ENCODE measurements around the gene JAK3.
A peak's percentile ranks its signal among the peaks of the same experiment; 100 is the strongest.
"Not testable (repeated sequence)": the region's sequence is repeated elsewhere in the genome, so short reads cannot be mapped to it uniquely, and the experiment has no call there.

JAK3 gene

GRCh38 chr19:17847538-17848366, at the start of gene JAK3:
TSS of gene JAK3 (minus strand) at chr19:17847982. CDS start at chr19:17844417, 3,565 bp downstream.
- H3K36me3 Mint-ChIP-seq (ENCODE audit: low read depth): no peaks in the 10 kb centered on the region
- peak within 1 kb of the TSS; percentile 74 to 96 (median 90) for H3K27ac Mint-ChIP-seq
- peak within 1 kb of the TSS; percentile 70 to 75 (median 74) for H3K4me3 Mint-ChIP-seq
- no peak for TF ChIP-seq CTCF (IDR thresholded peaks at IDR 0.05; ENCODE audit: unreplicated experiment in 3 of 3)
- peaks cover 17% of the 10 kb centered on the region for H3K27me3 Mint-ChIP-seq (ENCODE audit: low read depth)
- peaks cover 4% of the 10 kb centered on the region for H3K4me1 Mint-ChIP-seq
- H3K9me3 Mint-ChIP-seq: peaks cover 2% of the 10 kb centered on the region

GRCh38 chr19:17893766-17894165, 46.0 kb upstream of the JAK3 start:
- Mint-ChIP-seq H3K4me1 (no peaks in the 10 kb centered on the region), H3K9me3 (no peaks in the 10 kb centered on the region), H3K27me3 (ENCODE audit: low read depth) (peaks cover 39% of the 10 kb centered on the region), H3K4me3 (no peak overlapping the region), H3K27ac (no peak overlapping the region), H3K36me3 (ENCODE audit: low read depth) (no peaks in the 10 kb centered on the region)
- no peak for TF ChIP-seq CTCF (IDR thresholded peaks at IDR 0.05; ENCODE audit: unreplicated experiment in 3 of 3)

- Mint-ChIP-seq H3K27me3 (ENCODE audit: low read depth) (peaks cover 31% of the 10 kb centered on the region), H3K4me1 (no peaks in the 10 kb centered on the region), H3K36me3 (ENCODE audit: low read depth) (no peaks in the 10 kb centered on the region), H3K27ac (no peak overlapping the region), H3K9me3 (no peaks in the 10 kb centered on the region), H3K4me3 (no peak overlapping the region)
- TF ChIP-seq CTCF (IDR thresholded peaks at IDR 0.05; ENCODE audit: unreplicated experiment in 3 of 3): no peak
Measured at GRCh38 chr19:17889609-17890214, 41.9 kb upstream of the JAK3 start.

GRCh38 chr19:17888260-17888659, 40.5 kb upstream of the JAK3 start:
- Mint-ChIP-seq H3K9me3 (no peaks in the 10 kb centered on the region), H3K27ac (no peak overlapping the region), H3K4me1 (no peaks in the 10 kb centered on the region)

GRCh38 chr19:17887221-17887620, 39.4 kb upstream of the JAK3 start:
- not testable (repeated sequence) for H3K4me1 Mint-ChIP-seq; H3K36me3 Mint-ChIP-seq (ENCODE audit: low read depth); H3K4me3 Mint-ChIP-seq; H3K27ac Mint-ChIP-seq; H3K9me3 Mint-ChIP-seq
- H3K27me3 Mint-ChIP-seq (ENCODE audit: low read depth): peaks cover 24% of the 10 kb centered on the region

More at GRCh38 chr19:17888260-17888659, 40.5 kb upstream of the JAK3 start:
- H3K36me3 Mint-ChIP-seq (ENCODE audit: low read depth): no peaks in the 10 kb centered on the region
- no peak overlapping the region for H3K4me3 Mint-ChIP-seq
- H3K27me3 Mint-ChIP-seq (ENCODE audit: low read depth): peaks cover 30% of the 10 kb centered on the region
- TF ChIP-seq CTCF (IDR thresholded peaks at IDR 0.05; ENCODE audit: unreplicated experiment in 3 of 3): no peak

GRCh38 chr19:17886515-17886914, 38.7 kb upstream of the JAK3 start:
- no peak for TF ChIP-seq CTCF (IDR thresholded peaks at IDR 0.05; ENCODE audit: unreplicated experiment in 3 of 3)
- H3K4me1 Mint-ChIP-seq: no peaks in the 10 kb centered on the region
- no peaks in the 10 kb centered on the region for H3K9me3 Mint-ChIP-seq
- no peak overlapping the region for H3K27ac Mint-ChIP-seq
- H3K27me3 Mint-ChIP-seq (ENCODE audit: low read depth): peaks cover 26% of the 10 kb centered on the region
- H3K36me3 Mint-ChIP-seq (ENCODE audit: low read depth): no peaks in the 10 kb centered on the region
- no peak overlapping the region for H3K4me3 Mint-ChIP-seq

Measured in nephron (organoid).